AG10803 (cell line): ENCODE data around the gene APLN.

ENCODE experiments used
- DNase-seq: peaks from one replicate; pipeline ENCODE4 v3.0.0; 2010; ENCODE audit warnings: low read depth
- H3K4me3 ChIP-seq: 2 replicates; pipeline ENCODE4 v1.5.1; 2011; ENCODE audit warnings: mild to moderate bottlenecking, low read length, control low read depth
- CTCF ChIP-seq: conservative IDR thresholded peaks from 2 replicates; pipeline ENCODE4 v1.5.1; 2011; ENCODE audit warnings: mild to moderate bottlenecking, low read length, control low read depth, inconsistent platforms

The APLN gene

GRCh38 chrX:129696463-129697155 is 41.9 kb upstream of the APLN start:
- TF ChIP-seq CTCF, result no peak
- no peak for DNase-seq
- no peak overlapping the region for H3K4me3 ChIP-seq

GRCh38 chrX:129695937-129696336 is 41.2 kb upstream of the APLN start:
- no peak for TF ChIP-seq CTCF
- no peak overlapping the region for H3K4me3 ChIP-seq
- no peak for DNase-seq

DNA sequence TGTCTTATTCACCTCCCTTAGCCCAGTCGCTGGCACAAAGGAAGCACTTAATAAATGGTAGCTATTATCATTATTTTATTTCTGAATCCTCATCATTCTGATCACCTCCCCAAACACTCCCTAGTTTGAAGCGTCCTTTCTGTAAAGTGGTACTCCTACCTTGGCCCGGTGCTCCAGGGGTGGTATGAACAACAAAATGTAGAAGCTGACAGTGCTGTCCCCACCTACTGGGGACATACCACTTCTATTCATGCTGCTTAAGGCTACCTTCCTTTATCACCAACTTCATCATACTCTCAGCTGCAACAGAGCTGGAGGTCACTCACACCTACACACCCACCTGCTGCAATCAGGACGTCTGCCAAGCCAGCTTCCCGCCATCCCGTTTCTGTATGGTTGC is 40.8 kb upstream of the APLN start:
- no peak for TF ChIP-seq CTCF
- DNase-seq, result no peak
- H3K4me3 ChIP-seq, result no peak overlapping the region

- no peak for TF ChIP-seq CTCF
- H3K4me3 ChIP-seq, result no peak overlapping the region
- no peak for DNase-seq
Observed at GRCh38 chrX:129694805-129695204, 40.0 kb upstream of the APLN start.

GRCh38 chrX:129693354-129693753 is 38.6 kb upstream of the APLN start:
- H3K4me3 ChIP-seq, result no peak overlapping the region
- DNase-seq, result no peak
- no peak for TF ChIP-seq CTCF

GRCh38 chrX:129690435-129690834 is 35.7 kb upstream of the APLN start:
- DNase-seq, result peak; percentile 71
- H3K4me3 ChIP-seq, result no peak overlapping the region
- 0 out of 2 replicates have a peak, but pooled peaks have one; percentile 2 for TF ChIP-seq CTCF

GRCh38 chrX:129689796-129690195 is 35.0 kb upstream of the APLN start:
- no peak for TF ChIP-seq CTCF
- no peak overlapping the region for H3K4me3 ChIP-seq
- DNase-seq, result no peak
